Superior temporal gyrus (tissue), 1 donor: ENCODE measurements around the gene DOK3.

Experiments used
- DNase-seq: peaks from one replicate; pipeline ENCODE4 v3.0.0-alpha.2; 2016; ENCODE audit errors: extremely low spot score

Gene DOK3

DNA sequence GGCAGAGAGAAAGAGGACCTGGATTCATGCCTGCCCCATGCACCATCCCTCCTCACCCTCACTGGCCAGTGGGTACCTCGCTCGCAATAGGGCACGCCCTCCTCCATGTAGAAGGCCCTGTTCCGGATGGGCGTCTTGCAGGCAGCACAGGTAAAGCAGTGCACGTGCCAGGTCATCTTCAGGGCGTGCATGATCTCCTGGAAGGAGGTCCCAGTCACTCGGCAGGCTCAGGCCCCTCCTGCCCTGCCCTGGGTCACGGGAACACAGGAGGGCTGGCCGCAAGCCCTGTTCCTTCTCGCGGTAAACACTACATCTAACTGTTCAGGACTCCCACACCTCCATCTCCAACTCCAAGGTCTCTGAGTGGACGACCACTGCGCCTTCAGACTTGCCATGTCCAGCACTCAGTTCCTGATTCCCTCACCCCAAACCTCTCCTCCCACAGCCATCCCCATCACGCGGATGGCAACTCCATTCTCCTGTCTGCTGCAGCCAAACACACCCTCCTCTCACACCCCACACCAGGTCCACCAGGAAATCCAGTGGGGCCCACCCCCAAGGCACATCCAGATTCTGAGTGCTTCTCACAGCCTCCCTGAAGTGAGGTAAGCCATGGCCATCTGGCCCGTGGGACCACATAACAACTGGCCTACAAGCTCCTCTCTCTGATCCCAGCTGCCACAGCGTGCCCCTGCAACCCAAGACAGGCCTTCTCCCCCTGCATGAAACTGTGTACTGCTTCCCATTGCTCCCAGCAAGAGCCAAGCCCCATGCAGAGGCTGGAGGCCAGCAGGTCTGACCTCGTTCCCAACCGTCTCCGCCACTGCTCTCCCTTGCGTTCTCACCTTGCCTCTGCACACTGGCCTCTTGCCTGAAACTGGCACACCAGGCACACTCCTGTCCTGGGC is 25.4 kb downstream of the DOK3 start:
- no peak for DNase-seq

DNA sequence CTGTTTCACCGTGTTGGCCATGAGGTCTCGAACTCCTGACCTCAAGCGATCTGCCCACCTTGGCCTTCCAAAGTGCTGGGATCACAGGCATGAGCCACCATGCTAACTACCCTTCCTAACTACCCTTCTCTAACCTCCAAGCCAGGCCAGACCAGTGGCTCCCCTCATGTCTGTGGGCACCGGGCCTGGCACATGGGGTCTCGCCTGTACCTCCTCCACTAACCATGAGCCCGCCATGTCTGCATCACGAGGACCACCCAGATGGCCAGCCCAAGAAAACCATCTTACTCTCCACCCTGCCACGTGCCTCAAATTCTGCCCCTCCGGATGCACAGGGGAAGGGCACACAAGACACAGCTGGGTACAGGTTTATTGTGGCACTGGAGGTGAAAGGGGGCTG is 26.6 kb downstream of the DOK3 start:
- DNase-seq: no peak

DNA sequence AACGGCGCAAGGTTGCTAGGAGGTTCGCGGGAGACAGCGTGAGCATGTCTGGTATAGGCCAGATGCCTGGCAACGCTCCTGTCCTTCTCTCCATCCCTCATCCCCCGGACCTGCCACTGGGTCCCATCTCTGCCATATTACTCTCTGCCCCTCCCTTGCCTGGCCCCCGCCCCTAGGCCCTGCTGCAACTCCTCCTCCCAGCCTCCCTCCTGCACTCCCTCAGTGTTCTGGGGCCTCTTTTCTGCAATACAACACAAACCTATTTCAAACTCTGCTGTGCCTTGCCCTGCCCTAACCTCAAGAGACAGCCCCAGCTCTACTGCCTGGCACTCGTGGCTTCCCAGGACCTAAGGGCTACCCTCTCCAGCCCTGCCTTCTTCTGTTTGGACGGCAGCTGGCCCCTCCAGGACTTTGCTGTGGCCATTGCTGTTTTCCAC is 27.2 kb downstream of the DOK3 start:
- no peak for DNase-seq

DNA sequence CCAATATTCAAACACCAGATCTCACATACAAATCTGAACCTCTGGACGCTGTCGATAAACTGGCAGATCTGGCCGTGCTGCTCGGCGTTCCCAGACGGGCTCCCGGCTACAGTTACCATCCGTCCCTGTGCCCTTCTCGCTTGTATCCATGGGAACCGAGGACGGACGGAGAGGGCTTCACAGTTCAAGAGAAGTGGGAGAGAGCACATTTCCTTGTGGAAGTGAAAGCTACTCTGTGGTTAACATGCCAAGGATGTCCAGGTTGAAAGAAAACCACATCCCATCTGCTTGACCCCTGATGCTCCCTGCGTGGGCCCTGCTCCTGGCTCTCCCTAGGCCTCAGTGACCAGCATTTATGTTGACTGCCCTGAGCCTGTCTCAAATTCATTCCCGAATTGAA is 29.9 kb downstream of the DOK3 start:
- no peak for DNase-seq

DNA sequence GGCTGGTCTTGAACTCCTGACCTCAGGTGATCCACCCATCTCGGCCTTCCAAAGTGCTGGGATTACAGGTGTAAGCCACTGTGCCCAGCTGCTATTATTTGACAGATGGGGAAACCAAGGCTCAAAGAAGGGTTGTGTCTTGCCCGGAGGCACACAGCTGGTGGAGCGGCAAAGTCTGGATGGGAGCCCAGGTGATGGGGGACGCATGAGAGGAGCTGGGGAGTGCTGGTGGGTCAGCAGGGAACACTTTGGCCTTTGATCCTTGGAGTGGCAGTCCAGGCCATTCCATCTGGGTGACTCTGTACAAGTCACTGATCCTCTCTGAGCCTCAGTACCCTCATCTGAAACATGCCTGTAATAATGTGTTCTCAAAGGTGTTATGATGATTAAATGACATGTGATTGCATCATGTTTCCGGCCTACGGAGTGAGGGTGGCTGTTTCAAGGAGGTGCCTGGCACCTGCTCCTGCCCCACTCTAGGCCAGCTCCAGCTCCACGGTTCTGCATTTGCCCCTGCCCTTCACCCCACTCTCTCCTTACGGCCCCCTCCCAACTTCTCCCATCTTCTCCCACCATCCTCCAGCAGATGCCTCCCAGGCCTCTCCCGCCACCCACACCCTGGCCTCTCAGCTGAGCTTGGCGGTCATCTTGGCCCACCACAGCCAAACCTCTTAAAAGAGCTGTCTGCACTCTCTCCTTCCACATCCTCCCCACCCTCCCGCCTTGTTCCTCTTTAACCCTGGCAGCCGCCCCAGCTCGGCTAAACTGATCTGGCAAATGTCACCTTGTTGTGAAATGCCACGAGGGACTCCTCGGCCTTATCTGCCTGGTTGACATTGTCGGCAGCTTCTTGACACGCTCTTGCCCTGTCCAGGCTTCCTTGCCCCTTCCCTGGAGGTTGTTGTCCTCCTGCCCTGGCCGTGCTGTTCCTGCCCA is 30.6 kb downstream of the DOK3 start:
- no peak for DNase-seq

DNA sequence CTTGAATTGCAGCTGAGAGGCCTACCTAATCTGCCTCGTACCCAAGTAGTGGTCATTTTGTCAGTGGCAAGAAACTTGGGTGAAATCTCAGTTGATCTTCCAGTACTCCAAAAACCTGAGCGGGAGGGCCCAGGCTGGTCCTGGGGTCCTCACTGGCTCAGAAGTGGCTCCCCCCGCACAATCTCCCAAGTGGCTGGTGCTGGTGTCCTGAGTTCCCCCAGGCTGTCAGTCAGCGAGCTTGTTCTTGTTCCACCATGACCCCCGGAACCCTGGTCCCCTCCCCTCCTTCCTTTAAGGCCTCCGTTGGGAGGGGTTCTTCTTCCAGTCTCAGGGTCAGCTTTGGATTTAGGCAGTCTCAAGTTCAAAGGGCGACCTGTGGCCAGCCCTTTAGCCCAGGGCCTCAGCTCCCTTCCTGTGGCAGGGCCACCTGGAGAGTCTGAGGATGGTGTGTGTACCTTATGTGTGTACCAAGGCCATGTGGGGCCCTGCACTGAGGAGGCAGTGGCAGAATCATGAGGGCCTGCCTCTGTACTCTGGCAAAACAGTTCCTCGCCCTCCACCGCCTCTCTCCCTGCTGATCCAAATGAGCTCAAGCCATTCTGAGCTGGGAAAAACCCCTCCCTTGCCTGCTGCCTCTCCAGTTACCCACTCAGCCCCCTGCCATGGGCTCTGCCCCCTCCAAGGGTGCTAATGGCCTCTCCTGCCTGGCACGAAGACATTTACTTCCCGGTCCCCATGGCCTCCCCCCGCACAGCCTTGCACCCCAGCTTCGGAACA is 31.7 kb downstream of the DOK3 start:
- no peak for DNase-seq

DNA sequence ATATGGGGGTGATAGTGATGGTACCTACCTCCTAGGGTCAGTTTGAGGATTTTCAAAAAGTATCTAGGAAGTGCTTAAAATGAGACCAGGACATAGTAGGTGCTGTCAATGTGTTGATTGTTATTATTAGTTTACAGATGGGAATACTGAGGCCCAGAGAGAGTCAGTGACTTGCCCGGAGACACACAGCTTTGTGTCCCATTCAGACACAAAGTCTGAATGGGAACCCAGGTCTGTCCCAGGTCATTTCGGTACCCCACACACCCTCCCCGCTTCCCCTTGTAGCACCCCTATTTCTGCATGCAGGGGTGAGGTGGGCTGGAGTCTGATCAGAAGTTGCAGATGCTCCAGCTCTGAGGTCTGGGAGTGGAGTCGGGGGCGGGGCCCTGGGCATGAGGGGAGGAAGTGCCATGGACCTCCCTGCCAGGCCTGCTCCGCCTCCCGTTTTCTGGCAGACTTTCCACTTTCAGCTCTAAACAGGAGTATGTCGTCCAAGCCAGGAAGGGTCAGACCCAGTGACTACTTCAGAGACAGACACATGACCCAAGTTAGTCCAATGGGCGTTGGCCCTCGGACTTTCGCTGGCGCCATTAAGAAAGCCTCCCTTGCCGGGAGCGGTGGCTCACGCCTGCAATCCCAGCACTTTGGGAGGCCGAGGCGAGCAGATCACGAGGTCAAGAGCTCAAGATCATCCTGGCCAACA is 32.9 kb downstream of the DOK3 start:
- no peak for DNase-seq

DNA sequence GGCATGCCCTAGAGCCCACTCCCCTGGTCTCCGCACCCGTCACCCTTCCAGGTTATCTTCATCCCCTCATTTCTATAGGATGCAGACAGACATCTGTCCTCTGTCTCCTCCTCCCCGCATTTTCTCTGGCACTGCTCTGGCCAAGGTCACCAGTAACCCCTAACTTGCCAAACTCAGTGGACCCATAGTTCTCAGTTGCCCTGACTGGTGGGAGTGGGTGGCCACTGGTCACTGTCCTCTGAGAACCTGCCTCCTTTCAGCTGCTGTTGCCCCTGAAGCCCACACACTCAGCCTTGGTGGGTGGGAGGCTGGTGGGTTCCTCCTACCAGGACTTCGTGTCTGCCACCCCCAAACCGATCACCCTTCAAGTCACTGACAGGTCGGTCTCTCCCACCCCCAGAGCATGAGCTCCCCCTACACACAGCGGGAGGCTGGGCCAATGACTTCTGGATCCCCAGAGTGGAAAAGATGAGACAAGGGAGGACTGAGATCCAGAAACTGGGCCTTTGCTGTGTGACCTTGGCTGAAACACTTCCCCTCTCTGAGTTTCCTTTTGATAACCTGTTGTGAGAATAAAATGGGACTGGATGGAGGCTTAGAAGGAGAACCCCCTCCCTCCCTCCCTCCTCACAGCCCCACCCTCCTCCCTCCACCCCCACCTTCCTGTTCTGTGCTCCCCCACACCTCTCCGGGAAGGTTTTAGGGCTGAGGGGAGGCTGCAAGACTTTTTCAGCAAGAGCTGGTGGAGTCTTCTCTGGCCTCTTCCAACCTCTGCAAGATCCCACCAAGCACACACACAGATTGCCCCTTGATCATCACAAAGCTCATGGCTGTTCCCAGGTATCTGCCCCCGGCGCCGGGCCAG is 33.8 kb downstream of the DOK3 start:
- DNase-seq: no peak

DNA sequence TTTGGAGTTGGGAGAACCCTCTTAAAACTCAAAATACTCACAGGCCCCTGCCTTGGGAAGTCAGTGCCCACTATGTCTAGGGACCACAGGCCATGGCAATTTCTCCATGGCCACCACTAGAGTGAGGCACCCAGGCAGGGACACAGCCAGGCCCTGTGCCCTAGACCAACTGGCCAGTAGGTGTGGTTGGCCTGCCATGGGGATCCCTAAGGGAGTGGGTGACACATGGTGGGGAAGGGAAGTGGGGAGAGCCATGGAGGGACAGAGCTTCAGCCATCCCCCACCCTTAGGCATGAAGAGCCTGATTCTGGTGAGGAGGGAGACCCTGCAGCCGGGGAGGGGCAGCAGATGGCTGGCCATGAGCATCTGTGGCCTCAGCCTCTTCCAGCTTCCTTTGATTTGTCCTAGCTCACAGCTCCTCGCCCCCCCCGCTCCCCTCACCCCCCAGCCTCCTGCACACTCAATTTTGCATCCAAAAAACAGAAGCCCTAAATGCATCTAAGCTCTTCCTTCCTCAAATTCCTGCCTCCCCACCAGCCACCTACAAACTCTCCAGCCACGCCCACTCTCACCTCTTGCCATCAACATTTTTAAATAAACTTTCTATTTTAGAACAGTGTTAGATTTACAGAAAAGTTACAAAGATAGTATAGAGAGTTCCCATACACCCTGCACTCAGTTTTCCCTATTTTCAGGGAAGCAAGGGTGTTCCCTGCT is 34.6 kb downstream of the DOK3 start:
- no peak for DNase-seq

DNA sequence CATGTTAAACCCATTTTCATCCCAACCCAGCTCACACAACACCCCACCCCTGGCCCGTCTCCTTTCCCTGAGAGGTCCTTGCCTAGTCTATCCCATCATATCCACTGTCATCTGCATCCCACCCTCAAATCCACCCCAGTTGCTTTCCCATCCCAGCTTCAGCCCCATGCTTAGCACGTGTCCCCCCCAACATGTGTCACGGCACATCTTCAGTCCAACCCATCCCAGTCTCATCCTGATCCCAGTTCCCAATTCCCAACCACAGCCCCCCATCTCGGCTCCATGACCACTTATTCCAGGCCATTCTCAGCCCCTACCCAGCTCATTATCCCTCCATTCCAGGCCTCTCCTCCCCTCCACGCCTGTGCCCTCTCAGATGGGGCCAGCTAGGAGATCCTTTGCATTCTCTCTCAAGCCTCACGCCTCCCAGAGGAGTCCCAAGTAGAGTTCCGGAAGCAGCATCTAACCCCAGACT is 35.6 kb downstream of the DOK3 start:
- DNase-seq: no peak

DNA sequence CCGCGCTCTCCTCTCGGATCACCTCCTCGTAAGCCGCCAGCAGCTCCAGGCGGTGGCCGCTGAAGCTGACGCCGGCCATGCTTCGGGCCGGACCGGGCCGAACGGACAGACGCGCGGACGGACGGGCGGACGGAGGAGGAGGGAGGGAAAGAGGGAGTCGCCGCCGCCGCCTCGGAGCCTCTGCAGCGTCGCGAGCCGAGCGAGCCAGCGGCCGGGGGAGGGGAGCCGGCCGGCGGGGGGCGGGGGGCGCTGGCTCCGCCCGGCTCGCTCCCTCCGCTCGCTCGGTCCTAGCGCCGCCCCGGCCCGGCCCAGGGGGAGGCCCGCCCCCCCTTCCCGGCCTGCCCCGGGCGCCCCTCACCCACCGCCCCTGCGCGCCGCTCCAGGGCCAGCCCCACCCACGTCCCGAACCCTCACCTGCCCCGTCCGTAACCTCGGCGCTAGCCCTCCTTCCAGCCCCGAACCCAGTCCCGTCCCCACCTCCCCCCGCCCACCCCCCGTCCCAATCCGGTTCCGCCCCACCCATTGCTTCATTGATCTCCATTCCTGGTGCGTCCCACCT is 36.1 kb downstream of the DOK3 start, which contains the start of gene DBN1:
DBN1 (minus strand) TSS at position 192 of the 559 bp plus-strand sequence; CDS start at position 79, 113 bp downstream.
- no peak for DNase-seq

DNA sequence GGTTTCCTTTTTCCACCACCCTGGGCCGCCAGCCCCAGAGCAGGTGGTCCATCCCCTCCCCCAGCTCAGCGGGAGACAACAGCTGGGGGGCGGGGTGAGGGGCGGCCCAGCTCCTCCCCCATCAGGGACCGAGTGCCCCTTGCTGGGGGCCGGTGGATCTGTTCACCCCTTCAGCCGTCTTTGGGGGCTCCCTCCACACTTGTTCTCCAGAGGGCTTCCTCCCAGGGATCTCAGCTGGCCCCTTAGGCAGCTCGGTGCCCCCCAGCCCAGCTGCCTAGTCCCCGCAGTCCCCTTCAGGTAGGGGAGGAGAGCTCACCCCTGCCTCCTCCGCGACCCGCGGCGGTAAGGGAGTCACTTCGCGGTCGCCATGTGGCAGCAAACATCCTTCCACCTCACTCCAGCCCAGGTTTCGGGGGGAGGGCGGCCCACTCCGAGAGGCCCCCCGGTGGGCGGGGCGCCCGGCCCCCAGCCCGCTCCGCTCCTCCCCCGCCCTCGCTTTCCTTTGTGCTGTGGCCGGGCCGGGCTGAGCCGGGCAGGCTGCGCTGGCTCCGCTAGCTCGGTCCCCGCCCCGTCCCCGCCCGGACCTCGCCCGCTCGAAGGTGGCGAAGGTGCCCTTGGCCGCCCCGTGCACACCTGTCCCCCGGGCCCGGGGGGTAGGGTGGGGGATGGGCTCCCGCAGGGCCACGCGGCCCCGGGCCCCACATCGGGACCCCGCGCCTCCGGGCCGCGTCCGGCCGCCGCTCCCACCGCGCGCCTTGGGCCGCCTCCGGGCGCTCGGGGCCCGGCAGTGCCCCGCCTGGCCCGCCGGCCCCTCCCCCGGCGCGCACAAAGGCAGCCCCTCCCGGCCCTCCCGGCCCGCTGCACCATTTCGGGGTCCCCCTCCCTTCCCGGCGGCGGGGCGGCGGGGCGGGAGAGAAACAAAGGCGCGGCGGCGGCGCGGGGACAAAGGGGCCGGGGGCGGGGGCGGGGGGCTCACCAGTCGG is 36.9 kb downstream of the DOK3 start:
- DNase-seq: no peak

DNA sequence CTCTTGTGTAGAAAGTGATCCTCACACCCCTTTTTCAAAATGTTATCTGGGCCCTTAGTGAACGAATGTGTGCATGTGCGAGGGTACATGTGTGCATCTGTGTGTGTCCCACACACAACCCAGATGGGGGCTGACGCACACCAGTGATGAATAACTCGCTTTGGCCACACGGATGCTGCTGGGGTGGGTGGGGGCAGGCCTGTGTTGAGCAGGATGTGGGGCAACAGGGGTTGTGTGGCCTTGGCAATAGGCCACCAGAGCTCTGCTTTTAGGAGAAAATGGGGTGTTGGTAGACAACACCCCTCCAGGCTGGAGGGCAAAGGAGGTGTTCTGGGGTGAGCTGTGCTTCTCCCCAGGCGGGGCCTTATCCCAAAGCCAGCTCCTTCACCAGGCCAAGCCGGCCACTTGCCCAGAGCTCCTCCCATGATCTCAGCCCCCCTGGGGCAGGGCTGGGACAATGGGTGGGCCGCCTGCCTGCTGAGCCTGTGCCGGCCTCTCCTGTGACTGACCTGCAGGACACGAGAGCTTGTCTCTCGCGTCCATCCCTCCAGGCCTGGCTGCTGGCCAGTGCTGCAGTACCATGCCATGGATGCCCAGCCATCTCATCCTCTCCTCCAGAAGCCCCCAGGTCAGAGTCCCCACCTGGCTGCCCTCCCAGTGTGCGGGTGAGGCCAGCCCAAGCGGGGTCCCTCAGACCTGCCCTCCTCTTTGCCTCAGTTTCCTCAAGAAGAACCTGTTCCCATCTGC is 37.8 kb downstream of the DOK3 start:
- no peak for DNase-seq

DNA sequence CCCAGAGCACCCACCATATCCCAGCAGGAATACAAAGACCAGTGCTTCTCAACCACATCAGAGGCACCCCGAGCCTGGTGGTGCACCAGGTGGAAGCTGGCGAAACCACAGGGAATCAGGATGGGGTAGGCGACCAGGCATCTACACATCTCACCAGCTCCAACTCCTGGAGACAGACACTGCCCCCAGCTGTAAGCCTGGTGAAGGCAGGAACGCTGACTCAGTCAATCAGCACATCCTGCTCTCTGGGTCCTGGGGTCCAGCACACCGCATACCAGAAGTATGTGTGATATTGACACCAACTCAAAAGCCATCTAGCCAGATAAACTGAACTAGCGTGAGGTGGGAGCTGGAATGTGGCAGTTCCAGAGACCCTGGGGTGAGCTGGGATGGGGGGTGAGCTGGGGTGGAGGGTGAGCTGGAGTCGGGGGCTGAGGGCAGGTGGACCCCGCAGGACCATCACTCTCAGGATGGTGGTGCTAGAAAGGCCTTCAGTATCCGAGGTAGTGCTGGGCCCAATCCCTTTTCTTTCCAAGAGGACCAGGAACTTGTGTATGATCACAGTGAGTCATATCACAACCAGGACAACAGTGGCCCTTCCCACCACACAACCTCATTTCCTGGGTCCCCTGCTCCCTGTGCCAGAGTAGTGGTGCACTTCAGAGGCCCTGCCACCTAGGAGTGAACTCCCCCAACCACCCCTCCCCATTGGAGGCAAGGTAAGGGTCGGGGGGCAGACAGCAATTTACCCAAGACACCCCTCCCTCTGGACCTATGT is 38.7 kb downstream of the DOK3 start:
- DNase-seq: no peak

DNA sequence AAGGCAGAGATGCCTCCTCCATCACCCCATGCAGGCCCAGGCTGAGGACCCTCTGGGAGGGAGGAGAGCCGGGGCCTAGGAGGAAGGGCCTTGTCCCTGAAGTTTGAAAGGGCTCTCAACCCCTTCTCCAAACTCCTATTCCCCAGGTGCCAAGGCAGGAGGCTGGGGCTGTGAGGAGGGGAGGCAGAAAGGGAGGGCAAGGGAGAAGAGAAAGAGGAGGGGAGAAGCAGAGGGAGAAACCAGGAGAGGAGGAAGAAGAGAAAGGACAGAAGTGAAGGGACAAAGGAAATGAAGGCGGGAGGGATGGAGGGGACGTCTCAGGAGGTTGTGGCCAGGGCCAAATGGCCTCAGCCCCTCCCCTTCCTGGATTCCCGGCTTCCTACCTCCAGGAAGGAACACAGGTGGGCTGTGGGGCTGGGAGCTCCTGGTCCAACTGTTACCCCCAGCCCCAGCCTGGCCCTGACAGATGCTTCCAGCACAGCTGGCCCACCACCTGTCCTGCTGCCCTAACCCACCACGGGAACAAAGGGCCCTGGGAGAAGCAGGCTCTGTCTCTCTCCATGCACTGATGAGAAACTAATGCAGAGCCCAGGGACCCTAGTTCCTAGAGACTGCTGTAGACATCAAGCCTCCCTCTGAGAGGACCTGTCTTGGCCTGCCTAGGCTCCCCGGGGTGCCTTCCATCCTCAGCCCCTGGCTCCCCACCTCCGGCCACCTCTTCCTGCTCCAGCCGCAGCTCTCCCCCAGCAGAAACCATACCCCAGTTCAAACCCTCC is 39.7 kb downstream of the DOK3 start:
- DNase-seq: no peak
